Measurements from ENCODE around the gene IDH1.
A peak's percentile ranks its signal among the peaks of the same experiment; 100 is the strongest.
"Not testable (repeated sequence)": the region's sequence is repeated elsewhere in the genome, so short reads cannot be mapped to it uniquely, and the experiment has no call there.

Gene IDH1

GRCh38 chr2:208254871-208255556 lies at the start of gene IDH1:
TSS of gene IDH1 (minus strand) at chr2:208255071. CDS start at chr2:208251551, 3,520 bp downstream.
- DNase-seq, result peak; percentile 97

GRCh38 chr2:208304157-208304556 lies 49.3 kb upstream of the IDH1 start:
- DNase-seq, result no peak

GRCh38 chr2:208300847-208301618 lies 46.2 kb upstream of the IDH1 start:
- DNase-seq, result no peak

DNA sequence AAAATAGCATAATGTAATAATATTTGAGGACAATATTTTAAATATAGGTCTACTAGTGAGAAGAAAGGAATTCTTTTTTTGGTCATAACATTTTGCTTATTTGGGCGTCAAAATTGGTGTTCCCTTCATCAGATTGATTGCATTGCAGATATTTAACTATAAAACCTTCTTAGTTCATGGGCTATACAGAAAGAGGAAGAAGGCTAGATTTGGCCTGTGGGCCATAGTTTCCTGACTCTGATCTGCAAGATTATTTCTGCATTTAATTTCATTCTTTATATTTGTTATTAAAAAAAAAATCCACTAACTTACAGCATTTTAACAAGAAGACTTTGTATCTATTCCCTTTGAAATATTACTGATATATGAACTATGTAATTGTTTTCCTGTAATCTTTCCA lies 43.1 kb upstream of the IDH1 start:
- no peak for DNase-seq

GRCh38 chr2:208296610-208297009 lies 41.7 kb upstream of the IDH1 start:
- no peak for DNase-seq

- no peak for DNase-seq
These were observed 41.0 kb upstream of the IDH1 start for GRCh38 chr2:208295834-208296233.

DNA sequence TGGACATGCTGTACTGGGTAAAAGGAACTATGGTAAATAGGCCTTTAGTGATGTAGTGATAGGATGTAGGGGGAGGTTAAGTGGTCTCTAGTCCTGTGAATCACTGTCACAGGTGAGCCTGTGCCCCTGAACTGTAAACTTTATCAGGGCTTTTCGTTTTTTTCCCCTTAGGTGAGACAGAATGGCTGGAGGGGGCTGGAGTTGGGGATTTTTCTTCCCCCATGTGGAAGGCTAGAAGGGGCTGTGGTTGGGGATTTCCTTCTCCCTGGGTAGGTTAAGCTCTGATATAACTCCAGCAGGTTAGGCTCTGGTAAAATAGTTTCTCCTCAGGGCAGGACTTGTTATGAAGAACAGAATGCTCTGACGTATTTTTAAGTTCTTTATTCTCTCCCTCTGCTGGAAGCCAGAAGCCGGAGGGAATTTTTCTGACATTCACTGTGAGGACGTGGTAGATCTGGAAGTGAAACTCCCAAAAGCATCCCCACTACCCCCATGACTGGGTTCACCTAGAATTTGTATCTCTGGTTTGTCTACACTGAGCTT lies 39.7 kb upstream of the IDH1 start:
- no peak for DNase-seq

DNA sequence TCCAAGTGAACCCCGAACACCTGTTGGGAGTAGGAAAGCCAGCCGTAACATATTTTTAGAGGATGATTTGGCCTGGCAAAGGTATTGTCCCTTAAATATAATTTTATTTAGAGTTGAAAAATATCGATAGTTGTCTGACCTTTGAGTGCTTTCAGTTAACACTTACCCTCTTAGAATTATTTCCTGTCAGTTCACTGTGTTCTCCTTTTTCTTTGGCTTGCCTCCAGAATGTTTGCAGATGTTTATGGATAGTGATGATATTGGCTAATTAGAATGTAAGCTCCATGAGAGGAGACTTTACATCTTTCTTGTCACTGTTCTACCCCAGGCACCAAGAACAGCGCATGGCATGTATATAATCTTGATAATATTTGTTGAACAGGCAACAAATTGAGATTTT lies 31.0 kb upstream of the IDH1 start:
- DNase-seq, result no peak

- no peak for DNase-seq
These were observed 26.1 kb upstream of the IDH1 start for GRCh38 chr2:208280933-208281332.

- no peak for DNase-seq
These were observed 25.4 kb upstream of the IDH1 start for GRCh38 chr2:208280234-208280633.

DNA sequence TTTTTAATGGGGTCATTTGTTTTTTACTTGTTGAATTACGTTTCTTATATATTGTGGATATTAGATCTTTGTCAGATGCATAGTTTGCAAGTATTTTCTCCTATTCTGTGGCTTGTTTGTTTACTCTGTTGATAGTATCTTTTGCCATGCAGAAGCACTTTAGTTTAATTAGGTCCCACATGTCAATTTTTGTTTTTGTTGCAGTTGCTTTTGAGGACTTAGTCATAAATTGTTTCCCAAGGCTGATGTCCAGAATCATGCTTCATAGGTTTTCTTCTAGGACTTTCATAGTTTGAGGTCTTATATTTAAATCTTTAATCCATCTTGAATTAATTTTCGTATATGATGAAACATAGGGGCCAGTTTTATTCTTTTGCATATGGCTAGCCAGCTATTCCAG lies 24.4 kb upstream of the IDH1 start:
- no peak for DNase-seq

DNA sequence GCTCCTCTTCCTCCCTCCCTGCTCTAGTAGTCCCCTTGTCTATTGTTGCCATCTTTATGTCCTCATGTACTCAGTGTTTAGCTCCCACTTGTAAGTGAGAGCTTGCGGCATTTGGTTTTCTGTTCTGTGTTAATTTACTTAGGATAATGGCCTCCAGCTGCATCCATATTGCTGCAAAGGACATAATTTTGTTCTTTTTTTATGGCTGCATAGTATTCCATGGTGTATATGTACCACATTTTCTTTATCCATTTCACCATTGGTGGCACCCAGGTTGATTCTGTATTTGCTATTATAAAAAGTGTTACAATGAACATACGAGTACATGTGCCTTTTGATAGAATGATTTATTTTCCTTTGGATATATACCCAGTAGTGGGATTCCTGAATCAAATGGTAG lies 23.7 kb upstream of the IDH1 start:
- no peak for DNase-seq

DNA sequence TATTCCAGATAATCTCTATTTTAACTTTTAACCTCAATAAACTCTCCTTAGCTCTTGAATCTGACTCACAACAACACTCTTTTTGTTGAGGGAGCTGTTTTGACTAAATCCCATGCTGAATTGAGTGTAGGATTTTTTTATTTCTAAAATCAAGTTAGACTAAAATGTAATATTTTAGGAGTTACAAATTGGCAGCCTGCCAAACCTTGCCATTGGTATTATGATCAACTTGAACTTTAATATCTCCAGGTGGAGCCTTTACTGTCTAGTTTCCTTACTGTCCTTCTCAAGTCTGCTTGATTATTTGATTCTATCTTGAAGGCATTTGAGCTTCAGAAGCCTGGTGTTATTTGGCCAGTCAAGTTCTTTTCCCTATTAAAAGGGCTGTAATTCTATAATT lies 19.9 kb upstream of the IDH1 start:
- no peak for DNase-seq

- DNase-seq, result no peak
These were observed 14.2 kb upstream of the IDH1 start for GRCh38 chr2:208269091-208269490.

DNA sequence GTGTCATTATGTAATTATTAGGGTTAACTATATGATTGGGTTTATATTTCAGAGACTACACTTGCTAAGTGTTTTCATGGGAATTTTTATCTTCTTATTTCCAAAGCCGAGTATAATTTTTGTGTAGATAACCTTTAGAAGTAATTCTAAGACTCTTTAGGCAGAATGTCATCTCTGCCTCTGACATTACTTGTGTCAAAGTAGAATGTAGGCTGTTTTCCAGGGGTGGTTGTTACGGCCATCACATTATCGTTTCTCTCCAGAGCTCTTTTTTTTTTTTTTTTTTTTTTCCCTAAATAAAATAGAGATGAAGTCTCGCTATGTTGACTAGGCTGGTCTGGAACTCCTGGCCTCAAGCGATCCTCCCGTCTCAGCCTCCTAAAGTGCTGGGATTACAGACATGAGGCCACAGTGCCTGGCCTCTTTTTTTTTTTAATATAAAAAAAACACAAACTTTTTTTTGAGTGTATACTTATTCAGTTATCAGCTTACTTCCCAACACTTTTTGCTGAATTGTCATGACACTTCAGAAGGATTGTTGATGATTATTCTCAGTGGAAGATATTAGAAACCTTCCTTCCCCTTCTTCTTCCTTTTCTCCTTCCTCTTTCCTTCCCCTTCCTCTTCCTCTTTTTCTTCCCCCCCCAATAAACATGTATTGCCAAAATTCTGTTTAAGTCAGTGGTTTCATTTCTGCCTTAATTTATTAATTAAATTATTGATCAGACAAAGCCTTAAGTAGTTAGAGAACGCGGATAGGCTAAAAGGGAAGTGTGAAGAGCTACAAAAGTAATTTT lies 13.5 kb upstream of the IDH1 start:
- no peak for DNase-seq

GRCh38 chr2:208267526-208267925 lies 12.7 kb upstream of the IDH1 start:
- not testable (repeated sequence) for DNase-seq

- DNase-seq, result no peak
These were observed 12.1 kb upstream of the IDH1 start for GRCh38 chr2:208266936-208267335.

GRCh38 chr2:208266553-208266893 lies 11.7 kb upstream of the IDH1 start:
- no peak for DNase-seq

DNA sequence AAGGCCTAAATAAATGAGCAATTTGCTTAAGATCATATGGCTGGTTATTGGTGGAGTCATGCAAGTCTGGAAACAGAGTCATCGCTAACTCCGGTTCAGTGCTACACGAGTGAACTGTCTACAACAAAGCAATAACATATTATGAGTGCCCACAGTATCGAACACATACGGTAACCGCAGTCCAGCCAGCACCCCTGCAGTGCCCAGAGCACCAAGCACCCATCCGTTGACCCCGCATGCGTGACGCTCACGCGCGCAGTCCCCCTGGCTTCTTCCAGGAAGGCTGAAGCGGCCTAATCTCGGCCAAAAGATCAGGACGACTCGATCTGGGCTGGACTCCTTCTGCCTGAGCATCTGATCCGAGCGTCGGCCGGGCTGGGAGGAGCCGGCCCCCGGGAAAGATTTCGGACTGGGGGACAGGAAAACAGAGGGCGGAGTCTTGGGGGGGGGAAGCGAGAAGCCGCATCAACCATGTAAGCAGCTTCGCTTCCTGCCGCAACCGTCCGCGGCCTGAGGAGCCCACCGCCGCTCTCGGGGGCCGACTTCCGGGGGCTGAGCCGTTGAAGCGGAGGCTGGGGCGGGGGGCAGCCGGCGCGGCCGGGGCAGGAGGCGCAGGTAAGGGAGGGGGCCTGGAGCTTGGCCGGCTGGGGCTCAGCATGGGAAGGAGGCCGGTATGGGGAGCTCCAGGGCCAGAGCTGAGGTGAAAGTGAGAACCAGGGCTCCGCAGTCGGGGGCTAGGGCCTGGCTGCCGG lies 11.1 kb upstream of the IDH1 start, which contains the start of gene PIKFYVE:
Gene PIKFYVE, plus strand, starts transcription at position 455 of the 752 bp plus-strand sequence. CDS start 5,265 bp downstream, outside the sequence.
- DNase-seq, result peak; percentile 98

DNA sequence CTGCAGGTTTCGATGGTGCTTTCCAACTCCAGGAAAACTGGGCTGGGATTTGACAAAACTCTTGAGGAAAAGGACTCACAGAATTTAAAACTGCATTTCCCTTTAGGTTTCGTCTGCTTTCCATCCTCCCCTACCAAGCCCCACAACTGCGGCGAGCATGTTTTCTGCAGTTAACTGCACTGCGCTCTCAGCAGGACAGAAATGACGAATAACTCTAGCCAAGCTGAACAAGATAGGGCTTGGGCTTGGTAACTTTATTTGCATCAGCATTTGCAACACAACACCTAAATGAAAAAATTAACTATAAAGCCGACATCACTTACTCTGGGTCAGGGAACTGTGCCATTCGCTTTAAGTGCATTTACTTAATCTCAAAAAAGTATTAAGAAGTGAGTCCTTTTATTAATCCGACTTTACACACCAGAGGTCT lies 10.5 kb upstream of the IDH1 start:
- DNase-seq, result peak; percentile 71

- DNase-seq, result not testable (repeated sequence)
These were observed 2.3 kb upstream of the IDH1 start for GRCh38 chr2:208256849-208257813.
